Stimulated activated CD4-positive, alpha-beta T cell treated with anti-CD3 and anti-CD28 coated beads, Interleukin-4, amount 100 ng/mL, for 24 hours (primary cell): ENCODE data around the gene LSM14B.
"Not testable (repeated sequence)": the region's sequence is repeated elsewhere in the genome, so short reads cannot be mapped to it uniquely, and the experiment has no call there.

Source experiments
- DNase-seq: peaks from one replicate; pipeline ENCODE4 v3.0.0-alpha.2; 2020

LSM14B gene

GRCh38 chr20:62121776-62122653, at the start of gene LSM14B:
Gene LSM14B, plus strand, starts transcription at chr20:62122475. Its CDS starts 192 bp downstream, at chr20:62122667.
- DNase-seq, result peak; percentile 96

- no peak for DNase-seq
These were observed 49.0 kb upstream of the LSM14B start for GRCh38 chr20:62073323-62073722.

- no peak for DNase-seq
These were observed 43.1 kb upstream of the LSM14B start for GRCh38 chr20:62079166-62079565.

GRCh38 chr20:62080249-62080990, 41.9 kb upstream of the LSM14B start:
- no peak for DNase-seq

- DNase-seq, result no peak
These were observed 39.0 kb upstream of the LSM14B start for GRCh38 chr20:62083312-62083711.

- DNase-seq, result not testable (repeated sequence)
These were observed 38.1 kb upstream of the LSM14B start for GRCh38 chr20:62084224-62084623.

- no peak for DNase-seq
These were observed 37.1 kb upstream of the LSM14B start for GRCh38 chr20:62085206-62085605.

- DNase-seq, result no peak
These were observed 35.0 kb upstream of the LSM14B start for GRCh38 chr20:62087227-62087626.

- DNase-seq, result no peak
These were observed 34.6 kb upstream of the LSM14B start for GRCh38 chr20:62087632-62088031.

GRCh38 chr20:62088258-62089127, 33.8 kb upstream of the LSM14B start:
- DNase-seq, result no peak

- DNase-seq, result no peak
These were observed 32.9 kb upstream of the LSM14B start for GRCh38 chr20:62089393-62089792.

- no peak for DNase-seq
These were observed 25.6 kb upstream of the LSM14B start for GRCh38 chr20:62096421-62097380.

- DNase-seq, result no peak
These were observed 24.3 kb upstream of the LSM14B start for GRCh38 chr20:62097881-62098407.

GRCh38 chr20:62101078-62101477, 21.2 kb upstream of the LSM14B start:
- no peak for DNase-seq

GRCh38 chr20:62103508-62104233, 18.6 kb upstream of the LSM14B start:
- no peak for DNase-seq

GRCh38 chr20:62104234-62104789, 18.0 kb upstream of the LSM14B start:
- DNase-seq, result no peak

- DNase-seq, result no peak
These were observed 17.4 kb upstream of the LSM14B start for GRCh38 chr20:62104791-62105345.

GRCh38 chr20:62105592-62105991, 16.7 kb upstream of the LSM14B start:
- no peak for DNase-seq

- no peak for DNase-seq
These were observed 11.1 kb upstream of the LSM14B start for GRCh38 chr20:62111148-62111547.

- DNase-seq, result no peak
These were observed 9.9 kb upstream of the LSM14B start for GRCh38 chr20:62112368-62112767.
